K562 (cell line): ENCODE data around the gene ZNF324B. TPM values are rescaled to one million over a fixed set of nuclear protein-coding genes. Genes with fewer than 3 reads are reported as not detected.

Experiments
- COPS2 ChIP-seq: fragments of 450-650 bp; conservative IDR thresholded peaks from 2 replicates; pipeline ENCODE4 v1.6.1; 2016; ENCODE audit warnings: mild to moderate bottlenecking, moderate library complexity
- DNMT1 ChIP-seq: fragments of 450-650 bp; IDR thresholded peaks from 2 replicates; pipeline ENCODE4 v1.6.1; 2016; ENCODE audit warnings: antibody characterized with exemption, mild to moderate bottlenecking
- GTF2E2 ChIP-seq: fragments of 200-800 bp; sonication (Bioruptor generic); IDR thresholded peaks from 2 replicates; pipeline ENCODE4 v1.6.1; 2016; ENCODE audit warnings: missing genetic modification characterization, missing compliant biosample characterization
- HCFC1 ChIP-seq: IDR thresholded peaks from 2 replicates; pipeline ENCODE4 v1.6.1; 2012; ENCODE audit warnings: low read depth, low read length, improper control_type of control experiment
- KHSRP ChIP-seq: fragments of 450-650 bp; IDR thresholded peaks from 2 replicates; pipeline ENCODE4 v1.6.1; 2017
- MGA ChIP-seq: fragments of 450-650 bp; IDR thresholded peaks from 2 replicates; pipeline ENCODE4 v1.6.1; 2016; ENCODE audit warnings: mild to moderate bottlenecking, moderate library complexity
- NELFE ChIP-seq: IDR thresholded peaks from 2 replicates; pipeline ENCODE4 v1.6.1; 2011; ENCODE audit warnings: mild to moderate bottlenecking; ENCODE audit not compliant: insufficient read depth, insufficient read length
- PYGO2 ChIP-seq: fragments of 450-650 bp; IDR thresholded peaks from 2 replicates; pipeline ENCODE4 v1.6.1; 2016; ENCODE audit warnings: mild to moderate bottlenecking, missing genetic modification characterization, moderate library complexity, missing compliant biosample characterization
- RNF2 ChIP-seq: sonication (generic); IDR thresholded peaks from 2 replicates; pipeline ENCODE4 v1.6.1; 2016
- SMARCA4 ChIP-seq: fragments of 450-650 bp; IDR thresholded peaks from 2 replicates; pipeline ENCODE4 v1.6.1; 2016
- STAG1 ChIP-seq: sonication (generic); formaldehyde crosslinking; IDR thresholded peaks from 2 replicates; pipeline ENCODE4 v1.5.0; 2020; ENCODE audit warnings: missing genetic modification reagents, borderline replicate concordance
- TBP ChIP-seq: optimal IDR thresholded peaks from 2 replicates; pipeline ENCODE3; 2011; ENCODE audit warnings: low read depth, low read length, improper control_type of control experiment
- ZNF232 ChIP-seq: sonication (generic); formaldehyde crosslinking; IDR thresholded peaks from 2 replicates; pipeline ENCODE4 v1.8.0; 2022; ENCODE audit warnings: mild to moderate bottlenecking, missing genetic modification reagents
- ZNF644 ChIP-seq: fragments of 200-800 bp; sonication (Bioruptor generic); IDR thresholded peaks from 2 replicates; pipeline ENCODE4 v1.6.1; 2016; ENCODE audit warnings: low read depth, missing genetic modification characterization, missing compliant biosample characterization
- polyA plus RNA-seq, 8 experiments: library from polyadenylated mRNA; depleted of rRNA in 4 of 8; stranded (reverse) in 5 of 8; unstranded in 3 of 8; fragments of >200 nt; fragmentation: Nextera tagmentation in 2 of 8; fragmentation: Illumina TruSeq in 1 of 8; extraction: Ambion mirVana in 2 of 8; extraction: Trizol in 1 of 8; gene quantifications; 2 replicates each; pipeline versions ENCODE4 v1.2.1 to v1.2.3, GENCODE V29; 2011 to 2014; ENCODE audit warnings: inconsistent platforms in 1 of 8, missing spikeins in 1 of 8
- total RNA-seq, 7 experiments: library from RNA; depleted of rRNA in 6 of 7; stranded (reverse); fragments of >200 nt in 6 of 7; fragmentation: Illumina TruSeq in 2 of 7; extraction: Trizol in 2 of 7; gene quantifications; 2 replicates each; pipeline versions ENCODE4 v1.2.1 to v1.2.3, GENCODE V29; 2011 to 2021; ENCODE audit warnings: low replicate concordance in 1 of 7
- TF ChIP-seq, protein P1 (sequence below): fragments of 450-650 bp; formaldehyde crosslinking; IDR thresholded peaks from 2 replicates; pipeline ENCODE4 v1.4.0; 2020; ENCODE audit warnings: mild to moderate bottlenecking, moderate library complexity

The ZNF324B gene
- total and polyA plus RNA-seq, 9 of the 15 experiments (the other 6 are each of a cell fraction or from before 2014, with no cell fraction given): 0.20 to 13.5 (median 5.7) TPM

DNA sequence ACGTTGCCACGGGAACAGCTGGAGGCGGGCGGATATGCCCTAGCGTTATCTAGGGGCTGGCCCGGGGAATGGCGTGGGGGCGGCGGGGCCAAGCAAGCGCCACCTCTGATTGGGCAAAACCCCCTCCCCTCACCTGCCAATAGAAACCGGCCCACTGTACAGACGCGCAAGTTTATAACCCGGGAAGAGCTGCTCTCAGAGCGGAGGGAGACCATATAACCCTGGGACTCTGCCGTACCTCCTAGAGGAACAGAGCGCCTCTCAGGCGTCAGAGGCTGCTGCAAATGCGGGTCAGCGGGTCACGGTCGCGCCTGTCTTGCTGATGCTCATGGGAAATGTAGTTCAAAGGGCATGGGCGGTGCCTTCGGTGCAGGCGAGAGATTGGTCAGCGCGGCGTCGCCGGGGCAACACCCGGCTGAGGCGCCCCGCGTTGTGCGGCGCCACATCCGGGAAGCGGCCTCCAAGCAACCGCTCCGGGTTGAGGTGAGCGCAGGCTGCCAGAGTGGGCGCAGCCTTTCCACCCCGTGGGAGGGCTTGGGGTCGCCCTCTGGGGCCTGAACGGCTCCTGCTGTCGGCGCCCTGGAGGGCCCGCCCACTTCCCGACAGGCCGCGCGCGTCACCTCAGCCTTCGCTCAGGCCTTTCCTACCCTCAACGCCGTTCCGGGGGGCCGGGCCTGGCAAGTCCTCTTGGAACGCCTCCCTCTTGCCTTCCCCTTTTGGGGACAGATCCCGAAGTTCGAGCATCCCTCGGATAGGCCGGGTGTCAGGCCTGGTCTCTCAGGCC lies 24.5 kb downstream of the ZNF324B start, which contains the start of gene ZNF446 (continued):
- no peak for TF ChIP-seq MGA
- no peak for TF ChIP-seq ZNF644 (tag)
- TF ChIP-seq GTF2E2 (tag): peak; percentile 60; the same call in 1 of the 2 replicates
- TF ChIP-seq TBP: peak; percentile 45
- no peak for TF ChIP-seq STAG1 (CRISPR knock-in tag)
- no peak for TF ChIP-seq PYGO2 (tag)
- TF ChIP-seq, protein P1, sequence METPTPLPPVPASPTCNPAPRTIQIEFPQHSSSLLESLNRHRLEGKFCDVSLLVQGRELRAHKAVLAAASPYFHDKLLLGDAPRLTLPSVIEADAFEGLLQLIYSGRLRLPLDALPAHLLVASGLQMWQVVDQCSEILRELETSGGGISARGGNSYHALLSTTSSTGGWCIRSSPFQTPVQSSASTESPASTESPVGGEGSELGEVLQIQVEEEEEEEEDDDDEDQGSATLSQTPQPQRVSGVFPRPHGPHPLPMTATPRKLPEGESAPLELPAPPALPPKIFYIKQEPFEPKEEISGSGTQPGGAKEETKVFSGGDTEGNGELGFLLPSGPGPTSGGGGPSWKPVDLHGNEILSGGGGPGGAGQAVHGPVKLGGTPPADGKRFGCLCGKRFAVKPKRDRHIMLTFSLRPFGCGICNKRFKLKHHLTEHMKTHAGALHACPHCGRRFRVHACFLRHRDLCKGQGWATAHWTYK (CRISPR knock-in tag): no peak
- peak; percentile 59; the same call in 1 of the 2 replicates for TF ChIP-seq DNMT1
- no peak for TF ChIP-seq RNF2
- TF ChIP-seq SMARCA4: peak; percentile 17; the same call in 1 of the 2 replicates
- no peak for TF ChIP-seq NELFE
- TF ChIP-seq HCFC1: peak; percentile 97
- TF ChIP-seq ZNF232: no peak
- no peak for TF ChIP-seq KHSRP
- TF ChIP-seq COPS2: no peak
